OCI-LY7 (cell line): ENCODE measurements around the gene FMN1. TPM values are rescaled to one million over a fixed set of nuclear protein-coding genes. Genes with fewer than 3 reads are reported as not detected.

ENCODE experiments used
- BruUV-seq: library from RNA; stranded (reverse); fragments of 400-500 nt; replicated peaks from 2 replicates; lab custom pipeline; 2021; lab: Mats Ljungman, UMichigan
- CTCF ChIA-PET: fragments of 300-600 bp; sonication (Branson Sonifier 250); formaldehyde crosslinking; loops from one replicate; lab custom pipeline; 2022; ENCODE audit warnings: antibody characterized with exemption; ENCODE audit not compliant: unreplicated experiment; lab: Charles Lee
- POLR2A ChIA-PET: fragments of 300-600 bp; sonication (Branson Sonifier 250); formaldehyde crosslinking; loops from one replicate; lab custom pipeline; 2022; ENCODE audit warnings: antibody characterized with exemption; lab: Charles Lee
- DNase-seq: peaks from one replicate; pipeline ENCODE4 v3.0.0-alpha.2; 2015; ENCODE audit warnings: low spot score
- H2AFZ ChIP-seq: fragments of 200-600 bp; sonication (generic), shearing (Covaris generic); 2 replicates; pipeline ENCODE4 v1.6.1; 2014; ENCODE audit warnings: mild to moderate bottlenecking, antibody characterized with exemption, low read length, moderate library complexity
- H3K27ac ChIP-seq: fragments of 200-600 bp; sonication (generic); 2 replicates; pipeline ENCODE4 v1.5.1; 2014; ENCODE audit warnings: mixed run types, low read depth, mild to moderate bottlenecking, moderate library complexity, low read length, inconsistent platforms; ENCODE audit not compliant: poor library complexity, severe bottlenecking
- H3K36me3 ChIP-seq: fragments of 200-600 bp; sonication (generic); 2 replicates; pipeline ENCODE4 v1.6.1; 2014; ENCODE audit warnings: mild to moderate bottlenecking, antibody characterized with exemption, low read length, moderate library complexity, mixed read lengths; ENCODE audit not compliant: insufficient read depth
- H3K4me1 ChIP-seq: fragments of 200-600 bp; sonication (generic); 2 replicates; pipeline ENCODE4 v1.5.1; 2014; ENCODE audit warnings: mild to moderate bottlenecking, low read length; ENCODE audit not compliant: insufficient read depth, poor library complexity, severe bottlenecking
- H3K4me2 ChIP-seq: fragments of 200-600 bp; sonication (generic); 2 replicates; pipeline ENCODE4 v1.6.1; 2014; ENCODE audit warnings: mild to moderate bottlenecking, low read length
- H3K4me3 ChIP-seq: fragments of 200-600 bp; sonication (generic); 2 replicates; pipeline ENCODE4 v1.5.1; 2014; ENCODE audit warnings: mild to moderate bottlenecking, low read depth, low read length; ENCODE audit not compliant: poor library complexity, severe bottlenecking
- H3K79me2 ChIP-seq: fragments of 200-600 bp; sonication (generic); 2 replicates; pipeline ENCODE4 v1.6.1; 2016; ENCODE audit warnings: low read depth, mild to moderate bottlenecking, low read length, moderate library complexity, mixed read lengths; ENCODE audit not compliant: insufficient read depth
- H3K9me2 ChIP-seq: fragments of 200-600 bp; sonication (generic); 2 replicates; pipeline ENCODE4 v1.6.1; 2016; ENCODE audit warnings: mild to moderate bottlenecking, low read length, mixed read lengths; ENCODE audit not compliant: insufficient read depth
- H3K9me3 ChIP-seq: fragments of 200-600 bp; sonication (generic); 2 replicates; pipeline ENCODE4 v1.6.1; 2014; ENCODE audit warnings: mild to moderate bottlenecking, mixed run types, low read length, mixed read lengths
- H4K20me1 ChIP-seq: fragments of 200-600 bp; sonication (generic); 2 replicates; pipeline ENCODE4 v1.6.1; 2014; ENCODE audit warnings: mild to moderate bottlenecking, antibody characterized with exemption, low read length, moderate library complexity, mixed read lengths; ENCODE audit not compliant: insufficient read depth
- CTCF ChIP-seq: fragments of 200-600 bp; sonication (generic); conservative IDR thresholded peaks from 2 replicates; pipeline ENCODE4 v1.5.1; 2014; ENCODE audit warnings: mild to moderate bottlenecking, antibody characterized with exemption, low read length, moderate library complexity, mixed read lengths
- EZH2phosphoT487 ChIP-seq: fragments of 200-600 bp; sonication (generic); IDR thresholded peaks from 2 replicates; pipeline ENCODE4 v1.6.1; 2018; ENCODE audit warnings: low read depth, borderline replicate concordance, mild to moderate bottlenecking, mixed run types, antibody characterized with exemption, low read length, moderate library complexity, mixed read lengths
- intact Hi-C: fragments of 100-400 bp; cut with micrococcal nuclease; formaldehyde crosslinking; loops from one replicate; pipeline ENCODE4 v1.10.0; 2022; ENCODE audit not compliant: unreplicated experiment
- total RNA-seq, 2 experiments: library from RNA; depleted of rRNA in 1 of 2; stranded (reverse); fragments of >200 nt in 1 of 2; shearing (Covaris generic) in 1 of 2; gene quantifications; 2 replicates each; pipeline ENCODE4 v1.2.3, GENCODE V29; 2014 to 2022

FMN1 gene
- total RNA-seq, 2 experiments from 2014 or later: 3.2 to 4.2 TPM

GRCh38 chr15:33215941-33216872 lies 21.7 kb upstream of the FMN1 start:
- no peak overlapping the region for H3K27ac ChIP-seq
- no peak overlapping the region for H3K4me2 ChIP-seq
- no peaks in the 10 kb centered on the region for H3K79me2 ChIP-seq
- DNase-seq: peak; percentile 58
- intact Hi-C loops: no loop called here
- H3K4me3 ChIP-seq: no peak overlapping the region
- H2AFZ ChIP-seq: no peak overlapping the region
- H3K9me2 ChIP-seq: no peaks in the 10 kb centered on the region
- no peaks in the 10 kb centered on the region for H3K9me3 ChIP-seq
- no peaks in the 10 kb centered on the region for H4K20me1 ChIP-seq
- no peaks in the 10 kb centered on the region for H3K4me1 ChIP-seq
- peak; percentile 79 for TF ChIP-seq CTCF
- no peak for TF ChIP-seq EZH2phosphoT487
- BruUV-seq: no TSS peak
- no peaks in the 10 kb centered on the region for H3K36me3 ChIP-seq
- ChIA-PET POLR2A (interaction anchor here (1.3 kb wide), 1 partner anchor 307 kb away, joined by 3 read pairs; no protein-coding TSS in a partner anchor), CTCF (no interaction called here)

GRCh38 chr15:33211176-33211808 lies 16.8 kb upstream of the FMN1 start:
- H3K4me2 ChIP-seq: no peak overlapping the region
- H2AFZ ChIP-seq: no peak overlapping the region
- no peak overlapping the region for H3K27ac ChIP-seq
- no peaks in the 10 kb centered on the region for H3K79me2 ChIP-seq
- TF ChIP-seq CTCF: no peak
- H3K36me3 ChIP-seq: no peaks in the 10 kb centered on the region; the same call in 1 of the 2 replicates
- POLR2A ChIA-PET: interaction anchor here (0.7 to 1.3 kb wide), 2 partner anchors 9 to 28 kb away, joined by 5 to 6 read pairs; no protein-coding TSS in a partner anchor
- H3K9me2 ChIP-seq: no peaks in the 10 kb centered on the region
- no peak for DNase-seq
- H4K20me1 ChIP-seq: no peaks in the 10 kb centered on the region
- intact Hi-C loops: no loop called here
- H3K9me3 ChIP-seq: peaks cover 15% of the 10 kb centered on the region; the same call in 1 of the 2 replicates
- CTCF ChIA-PET: no interaction called here
- BruUV-seq: no TSS peak
- H3K4me3 ChIP-seq: no peak overlapping the region
- H3K4me1 ChIP-seq: no peaks in the 10 kb centered on the region
